ENCODE measurements around the gene HLA-E.

HLA-E gene

DNA sequence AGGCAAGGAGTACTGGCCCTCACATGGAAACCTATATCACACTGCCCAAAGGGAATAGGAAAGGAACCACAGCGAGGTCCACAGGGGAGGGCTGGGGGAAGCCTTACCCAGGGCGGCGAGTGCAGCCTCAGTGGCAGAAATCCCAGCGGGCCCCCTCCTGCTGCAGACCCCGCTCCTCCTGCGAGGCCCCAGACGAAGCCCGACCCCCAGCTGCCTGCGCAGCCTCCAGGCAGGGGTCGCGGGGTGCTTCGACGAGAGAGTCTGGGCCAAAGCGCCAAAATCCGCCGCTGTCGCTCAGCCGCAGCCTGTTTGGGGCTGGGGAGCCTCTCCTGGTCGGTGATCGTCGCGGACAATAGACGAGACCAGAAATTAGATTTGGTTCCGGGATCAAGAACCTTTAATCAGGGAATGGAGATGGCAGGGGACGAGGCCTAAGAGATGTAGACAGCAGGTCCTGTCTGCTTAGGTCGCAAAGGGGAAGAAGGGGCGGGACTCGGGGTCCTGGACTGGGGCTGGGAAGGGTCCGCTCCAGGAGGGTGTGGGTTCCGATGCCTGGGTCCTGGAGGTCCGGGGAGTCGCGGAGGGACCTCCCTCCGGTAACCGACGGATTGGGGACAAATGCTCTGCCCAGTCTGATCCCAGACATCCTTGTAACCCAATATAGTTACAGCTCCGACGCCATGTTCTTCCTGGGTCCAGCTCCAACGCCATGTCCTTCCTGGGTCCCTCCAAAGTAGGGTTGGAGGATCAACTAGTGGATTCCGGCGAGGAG is 36.4 kb upstream of the HLA-E start:
- 95% methylated on average over 41 of the region's 41 CpGs for WGBS
- H3K14ac ChIP-seq (ENCODE audit: low read length in 2 of 2), result no peak overlapping the region

DNA sequence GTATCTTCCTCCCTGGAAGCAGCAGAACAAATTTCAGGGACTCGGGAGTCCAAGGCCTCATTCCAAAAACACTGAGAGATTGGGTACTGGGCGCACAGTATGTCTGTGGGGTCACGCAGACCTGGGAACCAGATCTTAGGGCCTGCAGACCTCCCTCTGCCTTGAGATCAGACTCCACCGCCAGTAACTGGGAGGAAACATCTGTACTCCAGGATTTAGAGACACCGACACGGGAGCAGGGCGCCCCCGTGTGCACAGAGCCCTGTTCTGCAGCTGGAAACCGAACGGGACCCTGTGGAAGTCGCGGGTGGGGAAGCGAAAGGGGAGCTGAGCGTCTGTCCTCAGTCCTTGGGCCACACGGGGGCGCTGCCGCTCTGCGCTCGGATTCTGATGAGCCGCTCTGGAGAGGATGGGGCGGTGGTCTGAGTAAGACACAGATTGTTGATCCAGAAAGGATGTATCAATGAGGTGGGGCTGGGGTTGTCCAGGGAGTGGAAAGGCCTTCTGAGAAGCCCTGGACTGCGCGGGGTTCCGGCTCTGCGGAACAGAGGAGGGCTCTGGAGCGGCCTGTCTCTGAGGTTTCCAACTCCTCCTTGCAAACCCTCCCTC is 35.7 kb upstream of the HLA-E start:
- Histone ChIP-seq H2AFZ (ENCODE audit: low read depth, low read length) (no peak overlapping the region), H3K79me1 (replicated peaks; ENCODE audit: low read length, poor library complexity, severe bottlenecking) (no peaks in the 10 kb centered on the region)
- 15% methylated on average over 21 of the region's 26 CpGs for WGBS

More for the DNA sequence above, 36.4 kb upstream of the HLA-E start:
- no peak overlapping the region for H3K4me2 ChIP-seq (ENCODE audit: low read length, poor library complexity, severe bottlenecking)
- no peak overlapping the region for H2BK12ac ChIP-seq (ENCODE audit: low read length in 2 of 2)
- H2BK15ac ChIP-seq (ENCODE audit: low read depth, poor library complexity, severe bottlenecking), result no peak overlapping the region
- no peak overlapping the region for H4K8ac ChIP-seq (ENCODE audit: low read length)
- H2AK5ac ChIP-seq (ENCODE audit: low read length, severe bottlenecking), result no peak overlapping the region
- no peak overlapping the region for H2BK5ac ChIP-seq (ENCODE audit: low read depth, low read length, poor library complexity, severe bottlenecking)
- no peak overlapping the region for H3K18ac ChIP-seq (ENCODE audit: low read depth in 1 of 2, low read length in 2 of 2)
- H2AFZ ChIP-seq (ENCODE audit: low read depth, low read length), result no peak overlapping the region
- no peaks in the 10 kb centered on the region for H3K9me3 ChIP-seq (ENCODE audit: control insufficient read depth, low read length)
- H3K4me3 ChIP-seq (ENCODE audit: insufficient read depth in 1 of 2, low read depth in 1 of 2, low read length in 2 of 2), result peak overlapping the region in 1 of 2 experiments; percentile 50
- no peak overlapping the region for H4K91ac ChIP-seq (ENCODE audit: low read length)
- H3K9ac ChIP-seq (ENCODE audit: low read length), result no peak overlapping the region
- H2BK120ac ChIP-seq (ENCODE audit: low read depth, low read length), result no peak overlapping the region
- no peaks in the 10 kb centered on the region for H3K79me1 ChIP-seq (replicated peaks; ENCODE audit: low read length, poor library complexity, severe bottlenecking)
- H3K36me3 ChIP-seq (ENCODE audit: control insufficient read depth in 1 of 2, insufficient read depth in 2 of 2, low read depth in 1 of 2, low read length in 2 of 2), result no peaks in the 10 kb centered on the region
- no peak overlapping the region for H3K23ac ChIP-seq (ENCODE audit: low read length in 2 of 2)
- DNase-seq, result no peak
- no peak overlapping the region for H3K4ac ChIP-seq (ENCODE audit: low read depth in 1 of 2, low read length in 2 of 2)
- H3K27ac ChIP-seq (ENCODE audit: low read length, poor library complexity, severe bottlenecking), result no peak overlapping the region
- H3K4me1 ChIP-seq (ENCODE audit: control insufficient read depth, insufficient read depth, low read depth, low read length), result peaks cover 2% of the 10 kb centered on the region
- H3K27me3 ChIP-seq (ENCODE audit: control insufficient read depth in 1 of 2, insufficient read depth in 1 of 2, low read length in 2 of 2), result peaks cover 75 to 89% of the 10 kb centered on the region in 2 experiments

DNA sequence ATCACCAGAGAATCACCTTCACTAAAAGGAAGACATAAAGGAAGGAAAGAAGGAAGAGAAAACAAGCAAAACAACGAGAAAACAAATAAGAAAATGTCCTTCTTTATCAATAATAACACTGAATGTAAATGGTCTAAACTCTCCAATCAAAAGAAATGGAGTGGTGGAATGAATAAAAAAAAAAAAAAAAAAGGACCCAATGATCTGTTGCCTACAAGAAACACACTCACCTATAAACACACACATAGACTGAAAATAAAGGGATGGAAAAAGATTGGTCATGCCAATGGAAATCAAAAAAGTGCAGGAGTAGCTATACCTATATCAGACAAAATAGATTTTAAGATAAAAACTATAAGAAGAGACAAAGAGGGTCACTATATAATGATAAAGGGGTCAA is 30.2 kb upstream of the HLA-E start:
- no peaks in the 10 kb centered on the region for H3K79me1 ChIP-seq (replicated peaks; ENCODE audit: low read length, poor library complexity, severe bottlenecking)
- no peak overlapping the region for H3K4me3 ChIP-seq (ENCODE audit: insufficient read depth in 1 of 2, low read depth in 1 of 2, low read length in 2 of 2)
- no peak overlapping the region for H2BK12ac ChIP-seq (ENCODE audit: low read length in 2 of 2)
- no peak overlapping the region for H3K4me2 ChIP-seq (ENCODE audit: low read length, poor library complexity, severe bottlenecking)
- no CpG with 5 or more reads among the region's 1 CpG for WGBS
- no peaks in the 10 kb centered on the region for H3K36me3 ChIP-seq (ENCODE audit: control insufficient read depth in 1 of 2, insufficient read depth in 2 of 2, low read depth in 1 of 2, low read length in 2 of 2)
- H4K8ac ChIP-seq (ENCODE audit: low read length), result no peak overlapping the region
- no peaks in the 10 kb centered on the region for H3K4me1 ChIP-seq (ENCODE audit: control insufficient read depth, insufficient read depth, low read depth, low read length)
- H3K9ac ChIP-seq (ENCODE audit: low read length), result no peak overlapping the region
- no peak overlapping the region for H3K23ac ChIP-seq (ENCODE audit: low read length in 2 of 2)
- no peak for DNase-seq
- no peak overlapping the region for H3K18ac ChIP-seq (ENCODE audit: low read depth in 1 of 2, low read length in 2 of 2)
- peaks cover 72 to 97% of the 10 kb centered on the region in 2 experiments for H3K27me3 ChIP-seq (ENCODE audit: control insufficient read depth in 1 of 2, insufficient read depth in 1 of 2, low read length in 2 of 2)
- H2AK5ac ChIP-seq (ENCODE audit: low read length, severe bottlenecking), result no peak overlapping the region
- H2BK120ac ChIP-seq (ENCODE audit: low read depth, low read length), result no peak overlapping the region
- H3K9me3 ChIP-seq (ENCODE audit: control insufficient read depth, low read length), result peaks cover 27% of the 10 kb centered on the region
- H4K91ac ChIP-seq (ENCODE audit: low read length), result no peak overlapping the region
- H2BK15ac ChIP-seq (ENCODE audit: low read depth, poor library complexity, severe bottlenecking), result no peak overlapping the region
- no peak overlapping the region for H2AFZ ChIP-seq (ENCODE audit: low read depth, low read length)
- H2BK5ac ChIP-seq (ENCODE audit: low read depth, low read length, poor library complexity, severe bottlenecking), result no peak overlapping the region
- H3K4ac ChIP-seq (ENCODE audit: low read depth in 1 of 2, low read length in 2 of 2), result no peak overlapping the region
- H3K27ac ChIP-seq (ENCODE audit: low read length, poor library complexity, severe bottlenecking), result no peak overlapping the region
- H3K14ac ChIP-seq (ENCODE audit: low read length in 2 of 2), result no peak overlapping the region

More for the DNA sequence above, 35.7 kb upstream of the HLA-E start:
- H3K9ac ChIP-seq (ENCODE audit: low read length), result no peak overlapping the region
- peak overlapping the region; percentile 21 for H3K4me2 ChIP-seq (ENCODE audit: low read length, poor library complexity, severe bottlenecking)
- no peak overlapping the region for H4K91ac ChIP-seq (ENCODE audit: low read length)
- no peak overlapping the region for H3K4ac ChIP-seq (ENCODE audit: low read depth in 1 of 2, low read length in 2 of 2)
- no peak overlapping the region for H2BK120ac ChIP-seq (ENCODE audit: low read depth, low read length)
- H3K9me3 ChIP-seq (ENCODE audit: control insufficient read depth, low read length), result peaks cover 5% of the 10 kb centered on the region
- H3K23ac ChIP-seq (ENCODE audit: low read length in 2 of 2), result no peak overlapping the region
- H2AK5ac ChIP-seq (ENCODE audit: low read length, severe bottlenecking), result no peak overlapping the region
- H3K18ac ChIP-seq (ENCODE audit: low read depth in 1 of 2, low read length in 2 of 2), result no peak overlapping the region
- no peaks in the 10 kb centered on the region for H3K36me3 ChIP-seq (ENCODE audit: control insufficient read depth in 1 of 2, insufficient read depth in 2 of 2, low read depth in 1 of 2, low read length in 2 of 2)
- H4K8ac ChIP-seq (ENCODE audit: low read length), result no peak overlapping the region
- peak overlapping the region in 1 of 2 experiments; percentile 50 for H3K4me3 ChIP-seq (ENCODE audit: insufficient read depth in 1 of 2, low read depth in 1 of 2, low read length in 2 of 2)
- H3K27ac ChIP-seq (ENCODE audit: low read length, poor library complexity, severe bottlenecking), result no peak overlapping the region
- no peak overlapping the region for H2BK15ac ChIP-seq (ENCODE audit: low read depth, poor library complexity, severe bottlenecking)
- H3K4me1 ChIP-seq (ENCODE audit: control insufficient read depth, insufficient read depth, low read depth, low read length), result peaks cover 2% of the 10 kb centered on the region
- H2BK12ac ChIP-seq (ENCODE audit: low read length in 2 of 2), result no peak overlapping the region
- peaks cover 75 to 89% of the 10 kb centered on the region in 2 experiments for H3K27me3 ChIP-seq (ENCODE audit: control insufficient read depth in 1 of 2, insufficient read depth in 1 of 2, low read length in 2 of 2)
- DNase-seq, result peak; percentile 82
- H2BK5ac ChIP-seq (ENCODE audit: low read depth, low read length, poor library complexity, severe bottlenecking), result no peak overlapping the region
- H3K14ac ChIP-seq (ENCODE audit: low read length in 2 of 2), result no peak overlapping the region

DNA sequence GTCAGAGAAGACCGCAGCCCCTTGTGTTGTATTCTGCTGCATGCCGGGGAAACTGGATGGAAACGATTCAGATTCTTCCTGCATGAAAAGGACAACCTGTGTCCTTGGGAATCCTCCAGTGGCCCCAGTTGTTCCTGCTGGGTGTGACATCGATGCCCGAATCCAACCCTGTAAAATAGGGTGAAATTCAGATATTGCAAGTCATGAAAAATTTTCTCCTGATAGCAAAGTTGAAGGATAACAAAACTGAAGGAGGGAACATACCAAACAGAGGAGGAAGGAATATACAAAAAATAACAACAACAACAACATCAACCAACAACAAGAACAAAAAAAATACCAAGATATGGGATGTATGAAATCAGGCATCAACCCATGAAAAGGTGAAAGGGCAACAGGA is 28.3 kb upstream of the HLA-E start:
- Histone ChIP-seq H4K91ac (ENCODE audit: low read length) (no peak overlapping the region), H3K14ac (ENCODE audit: low read length in 2 of 2) (no peak overlapping the region), H3K36me3 (ENCODE audit: control insufficient read depth in 1 of 2, insufficient read depth in 2 of 2, low read depth in 1 of 2, low read length in 2 of 2) (no peaks in the 10 kb centered on the region), H4K8ac (ENCODE audit: low read length) (no peak overlapping the region), H3K4me3 (ENCODE audit: insufficient read depth in 1 of 2, low read depth in 1 of 2, low read length in 2 of 2) (no peak overlapping the region), H3K27ac (ENCODE audit: low read length, poor library complexity, severe bottlenecking) (no peak overlapping the region), H3K79me1 (replicated peaks; ENCODE audit: low read length, poor library complexity, severe bottlenecking) (no peaks in the 10 kb centered on the region), H3K9ac (ENCODE audit: low read length) (no peak overlapping the region), H2BK15ac (ENCODE audit: low read depth, poor library complexity, severe bottlenecking) (no peak overlapping the region), H3K23ac (ENCODE audit: low read length in 2 of 2) (no peak overlapping the region), H2AFZ (ENCODE audit: low read depth, low read length) (no peak overlapping the region), H3K9me3 (ENCODE audit: control insufficient read depth, low read length) (peaks cover 27% of the 10 kb centered on the region), H2AK5ac (ENCODE audit: low read length, severe bottlenecking) (no peak overlapping the region), H2BK120ac (ENCODE audit: low read depth, low read length) (no peak overlapping the region), H2BK12ac (ENCODE audit: low read length in 2 of 2) (no peak overlapping the region), H3K18ac (ENCODE audit: low read depth in 1 of 2, low read length in 2 of 2) (no peak overlapping the region), H3K4me1 (ENCODE audit: control insufficient read depth, insufficient read depth, low read depth, low read length) (no peaks in the 10 kb centered on the region), H3K4me2 (ENCODE audit: low read length, poor library complexity, severe bottlenecking) (no peak overlapping the region), H3K4ac (ENCODE audit: low read depth in 1 of 2, low read length in 2 of 2) (no peak overlapping the region), H3K27me3 (ENCODE audit: control insufficient read depth in 1 of 2, insufficient read depth in 1 of 2, low read length in 2 of 2) (peaks cover 75 to 99% of the 10 kb centered on the region in 2 experiments), H2BK5ac (ENCODE audit: low read depth, low read length, poor library complexity, severe bottlenecking) (no peak overlapping the region)
- 62% methylated on average over 5 of the region's 5 CpGs for WGBS
- DNase-seq, result no peak

Data from mesenchymal stem cell (in vitro differentiated cells and primary cell).